K562 (cell line): ENCODE measurements around the gene SIX6. TPM values are rescaled to one million over a fixed set of nuclear protein-coding genes. Genes with fewer than 3 reads are reported as not detected.

Experiments
- ASH1L ChIP-seq: fragments of 450-650 bp; IDR thresholded peaks from 2 replicates; pipeline ENCODE4 v1.6.1; 2018; ENCODE audit warnings: borderline replicate concordance, mild to moderate bottlenecking, low read depth; ENCODE audit not compliant: partially characterized antibody
- CBX8 ChIP-seq: fragments of 200-600 bp; sonication (generic); IDR thresholded peaks from 2 replicates; pipeline ENCODE4 v1.6.1; 2012; ENCODE audit warnings: borderline replicate concordance, mixed run types, low read depth, mild to moderate bottlenecking, moderate library complexity, mixed read lengths, low read length, control low read depth, inconsistent platforms; ENCODE audit not compliant: poor library complexity, severe bottlenecking; ENCODE audit errors: extremely low read depth
- MECOM ChIP-seq: fragments of 250-450 bp; sonication (Bioruptor Pico); IDR thresholded peaks from 2 replicates; pipeline ENCODE4 v1.8.0; 2022; ENCODE audit warnings: inconsistent platforms
- OTX1 ChIP-seq: fragments of 450-650 bp; formaldehyde crosslinking; IDR thresholded peaks from 2 replicates; pipeline ENCODE4 v1.4.0; 2022; ENCODE audit warnings: mild to moderate bottlenecking
- SRSF9 ChIP-seq: fragments of 200-400 bp; formaldehyde crosslinking; IDR thresholded peaks from 2 replicates; pipeline ENCODE4 v1.6.1; 2017; ENCODE audit warnings: low read depth, low read length, borderline replicate concordance
- polyA plus RNA-seq, 8 experiments: library from polyadenylated mRNA; depleted of rRNA in 4 of 8; stranded (reverse) in 5 of 8; unstranded in 3 of 8; fragments of >200 nt; fragmentation: Nextera tagmentation in 2 of 8; fragmentation: Illumina TruSeq in 1 of 8; extraction: Ambion mirVana in 2 of 8; extraction: Trizol in 1 of 8; gene quantifications; 2 replicates each; pipeline versions ENCODE4 v1.2.1 to v1.2.3, GENCODE V29; 2011 to 2014; ENCODE audit warnings: inconsistent platforms in 1 of 8, missing spikeins in 1 of 8
- total RNA-seq, 7 experiments: library from RNA; depleted of rRNA in 6 of 7; stranded (reverse); fragments of >200 nt in 6 of 7; fragmentation: Illumina TruSeq in 2 of 7; extraction: Trizol in 2 of 7; gene quantifications; 2 replicates each; pipeline versions ENCODE4 v1.2.1 to v1.2.3, GENCODE V29; 2011 to 2021; ENCODE audit warnings: low replicate concordance in 1 of 7
- TF ChIP-seq, protein P1 (sequence below): sonication (generic); formaldehyde crosslinking; IDR thresholded peaks from 2 replicates; pipeline ENCODE4 v1.8.0; 2022; ENCODE audit warnings: mild to moderate bottlenecking, missing genetic modification reagents

SIX6 gene
- total and polyA plus RNA-seq, 9 of the 15 experiments (the other 6 are each of a cell fraction or from before 2014, with no cell fraction given): not detected

DNA sequence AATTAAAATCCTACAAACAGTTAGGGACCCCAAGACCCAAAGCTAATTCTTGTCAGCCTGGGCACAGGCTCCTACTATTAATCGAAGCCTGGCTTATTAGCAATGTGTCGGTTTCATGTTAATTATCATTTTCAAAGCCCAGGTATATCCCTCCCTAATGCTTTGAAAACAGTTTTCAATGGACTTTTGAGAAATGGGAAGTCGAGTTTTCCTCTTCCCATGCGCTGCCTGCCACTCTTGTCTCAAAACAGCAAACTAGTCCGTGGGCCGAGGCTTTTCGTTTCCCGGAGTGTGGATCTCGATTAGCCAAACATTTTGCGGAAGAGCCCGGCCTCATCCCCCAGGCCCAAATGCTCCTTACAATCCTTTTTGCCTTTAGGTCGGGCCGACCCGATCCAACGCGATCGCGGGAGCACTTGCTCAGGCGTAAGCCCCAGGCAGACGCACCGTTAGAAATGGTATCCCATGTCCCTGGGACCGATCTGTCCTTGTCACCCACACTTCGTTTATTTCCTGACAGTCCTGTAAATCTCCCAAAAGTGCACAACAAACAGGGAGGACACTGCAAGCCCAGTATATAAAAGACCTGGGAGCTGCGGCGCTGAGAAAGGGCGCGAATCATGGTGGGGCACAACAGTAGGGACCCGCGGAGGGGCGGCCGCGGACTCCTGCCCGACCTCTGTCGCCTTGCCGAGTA is 1.5 kb downstream of the SIX6 start (continued):
- no peak for TF ChIP-seq ASH1L
- TF ChIP-seq OTX1: no peak
- TF ChIP-seq CBX8: no peak
- TF ChIP-seq, protein P1, sequence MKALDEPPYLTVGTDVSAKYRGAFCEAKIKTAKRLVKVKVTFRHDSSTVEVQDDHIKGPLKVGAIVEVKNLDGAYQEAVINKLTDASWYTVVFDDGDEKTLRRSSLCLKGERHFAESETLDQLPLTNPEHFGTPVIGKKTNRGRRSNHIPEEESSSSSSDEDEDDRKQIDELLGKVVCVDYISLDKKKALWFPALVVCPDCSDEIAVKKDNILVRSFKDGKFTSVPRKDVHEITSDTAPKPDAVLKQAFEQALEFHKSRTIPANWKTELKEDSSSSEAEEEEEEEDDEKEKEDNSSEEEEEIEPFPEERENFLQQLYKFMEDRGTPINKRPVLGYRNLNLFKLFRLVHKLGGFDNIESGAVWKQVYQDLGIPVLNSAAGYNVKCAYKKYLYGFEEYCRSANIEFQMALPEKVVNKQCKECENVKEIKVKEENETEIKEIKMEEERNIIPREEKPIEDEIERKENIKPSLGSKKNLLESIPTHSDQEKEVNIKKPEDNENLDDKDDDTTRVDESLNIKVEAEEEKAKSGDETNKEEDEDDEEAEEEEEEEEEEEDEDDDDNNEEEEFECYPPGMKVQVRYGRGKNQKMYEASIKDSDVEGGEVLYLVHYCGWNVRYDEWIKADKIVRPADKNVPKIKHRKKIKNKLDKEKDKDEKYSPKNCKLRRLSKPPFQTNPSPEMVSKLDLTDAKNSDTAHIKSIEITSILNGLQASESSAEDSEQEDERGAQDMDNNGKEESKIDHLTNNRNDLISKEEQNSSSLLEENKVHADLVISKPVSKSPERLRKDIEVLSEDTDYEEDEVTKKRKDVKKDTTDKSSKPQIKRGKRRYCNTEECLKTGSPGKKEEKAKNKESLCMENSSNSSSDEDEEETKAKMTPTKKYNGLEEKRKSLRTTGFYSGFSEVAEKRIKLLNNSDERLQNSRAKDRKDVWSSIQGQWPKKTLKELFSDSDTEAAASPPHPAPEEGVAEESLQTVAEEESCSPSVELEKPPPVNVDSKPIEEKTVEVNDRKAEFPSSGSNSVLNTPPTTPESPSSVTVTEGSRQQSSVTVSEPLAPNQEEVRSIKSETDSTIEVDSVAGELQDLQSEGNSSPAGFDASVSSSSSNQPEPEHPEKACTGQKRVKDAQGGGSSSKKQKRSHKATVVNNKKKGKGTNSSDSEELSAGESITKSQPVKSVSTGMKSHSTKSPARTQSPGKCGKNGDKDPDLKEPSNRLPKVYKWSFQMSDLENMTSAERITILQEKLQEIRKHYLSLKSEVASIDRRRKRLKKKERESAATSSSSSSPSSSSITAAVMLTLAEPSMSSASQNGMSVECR (CRISPR knock-in tag): no peak
- TF ChIP-seq SRSF9: no peak
- no peak for TF ChIP-seq MECOM (CRISPR knock-in tag)
- TF ChIP-seq, all 486 proteins: peak for 0
